ENCODE data around the gene GIGYF2.
"Not testable (repeated sequence)": the region's sequence is repeated elsewhere in the genome, so short reads cannot be mapped to it uniquely, and the experiment has no call there.

GIGYF2 gene

DNA sequence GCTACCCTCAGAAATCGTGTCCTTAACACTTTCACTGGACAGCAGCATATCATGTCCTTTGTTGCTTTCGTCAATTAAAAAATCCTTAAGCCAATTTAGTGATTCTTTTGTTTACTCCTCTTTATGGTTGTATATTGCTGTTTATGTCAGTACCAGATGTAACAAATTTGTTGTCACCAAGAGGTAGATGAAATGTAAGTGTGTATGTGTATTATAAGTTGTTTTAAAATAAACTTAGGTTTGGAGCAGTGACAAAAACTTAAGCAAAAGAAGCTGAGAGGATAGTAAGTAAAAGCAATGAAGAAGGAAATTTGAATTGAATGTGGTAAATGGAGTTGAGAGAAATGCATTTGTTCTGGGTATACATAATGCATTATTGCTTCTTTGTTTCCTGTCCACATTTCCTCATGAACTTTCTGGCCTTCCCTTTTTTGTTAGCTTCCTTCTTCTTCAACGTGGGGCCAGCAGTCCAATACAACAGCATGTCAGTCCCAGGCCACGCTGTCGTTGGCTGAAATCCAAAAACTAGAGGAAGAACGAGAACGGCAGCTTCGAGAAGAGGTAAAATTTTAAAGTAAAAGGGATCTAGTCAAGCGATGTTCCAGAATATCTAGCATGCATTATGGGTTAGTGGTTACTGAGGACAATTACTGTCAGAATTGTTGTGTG is 142.4 kb downstream of the GIGYF2 start:
- no peak overlapping the region for H3K4me3 ChIP-seq (ENCODE audit: low read length)
- no peak for DNase-seq (ENCODE audit: low read depth)
- TF ChIP-seq CTCF (IDR thresholded peaks at IDR 0.05; ENCODE audit: insufficient read depth, low read depth, low read length, missing control alignments): no peak

- TF ChIP-seq CTCF (IDR thresholded peaks at IDR 0.05; ENCODE audit: insufficient read depth, low read depth, low read length, missing control alignments): no peak
- no peak overlapping the region for H3K4me3 ChIP-seq (ENCODE audit: low read length)
- DNase-seq (ENCODE audit: low read depth): no peak
Observed at GRCh38 chr2:232842689-232843088, 145.6 kb downstream of the GIGYF2 start.

DNA sequence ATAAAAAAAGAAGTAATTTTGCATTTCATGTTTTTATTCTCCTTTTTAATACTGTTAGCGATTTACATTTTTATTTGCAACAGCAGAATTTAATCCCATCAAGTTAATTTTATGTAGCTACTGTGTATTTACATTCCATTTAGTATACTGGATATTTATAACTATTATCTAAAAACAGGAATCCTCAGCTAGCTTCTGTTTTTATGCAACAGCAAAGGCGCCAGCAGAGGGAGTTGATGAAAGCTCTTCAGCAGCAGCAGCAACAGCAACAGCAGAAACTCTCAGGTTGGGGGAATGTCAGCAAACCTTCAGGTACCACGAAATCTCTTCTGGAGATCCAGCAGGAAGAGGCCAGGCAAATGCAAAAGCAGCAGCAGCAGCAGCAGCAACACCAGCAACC is 146.7 kb downstream of the GIGYF2 start:
- DNase-seq (ENCODE audit: low read depth): no peak
- no peak for TF ChIP-seq CTCF (IDR thresholded peaks at IDR 0.05; ENCODE audit: insufficient read depth, low read depth, low read length, missing control alignments)
- H3K4me3 ChIP-seq (ENCODE audit: low read length): no peak overlapping the region

- no peak for DNase-seq (ENCODE audit: low read depth)
- no peak overlapping the region for H3K4me3 ChIP-seq (ENCODE audit: low read length)
- TF ChIP-seq CTCF (IDR thresholded peaks at IDR 0.05; ENCODE audit: insufficient read depth, low read depth, low read length, missing control alignments): no peak
Observed at GRCh38 chr2:232846055-232846454, 148.9 kb downstream of the GIGYF2 start.

DNA sequence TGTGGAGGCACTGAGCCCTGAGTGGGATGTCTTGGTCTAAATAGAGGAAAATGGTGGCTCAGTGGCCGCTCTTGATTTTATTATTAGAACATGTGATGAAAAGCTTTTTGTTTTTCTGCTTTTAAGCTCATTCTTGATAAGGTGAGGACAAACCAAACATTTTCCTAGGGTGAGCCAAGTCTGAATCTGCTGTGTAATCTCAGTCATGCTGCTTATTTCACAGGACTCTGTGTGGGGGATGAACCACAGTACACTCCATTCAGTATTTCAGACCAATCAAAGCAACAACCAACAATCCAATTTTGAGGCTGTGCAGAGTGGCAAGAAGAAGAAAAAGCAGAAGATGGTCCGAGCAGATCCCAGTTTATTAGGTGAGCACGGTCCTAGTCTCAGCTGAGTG is 152.9 kb downstream of the GIGYF2 start:
- no peak overlapping the region for H3K4me3 ChIP-seq (ENCODE audit: low read length)
- DNase-seq (ENCODE audit: low read depth): no peak
- TF ChIP-seq CTCF (IDR thresholded peaks at IDR 0.05; ENCODE audit: insufficient read depth, low read depth, low read length, missing control alignments): no peak

DNA sequence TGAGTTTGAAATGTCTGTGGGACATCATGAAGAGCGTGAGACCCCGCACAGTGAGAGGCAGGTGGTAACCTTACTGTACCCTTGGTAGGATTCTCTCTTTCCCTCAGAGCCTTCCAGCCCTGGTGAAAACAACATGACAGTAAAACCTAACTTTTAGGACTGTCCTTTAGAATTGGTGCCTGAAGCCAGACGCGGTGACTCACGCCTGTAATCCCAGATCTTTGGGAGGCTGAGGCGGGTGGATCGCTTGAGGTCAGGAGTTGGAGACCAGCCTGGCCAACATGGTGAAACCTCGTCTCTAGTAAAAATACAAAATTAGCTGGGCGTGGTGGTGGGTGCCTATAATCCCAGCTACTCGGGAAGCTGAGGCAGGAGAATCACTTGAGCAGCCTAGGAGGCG is 154.9 kb downstream of the GIGYF2 start:
- not testable (repeated sequence) for DNase-seq (ENCODE audit: low read depth); H3K4me3 ChIP-seq (ENCODE audit: low read length)

DNA sequence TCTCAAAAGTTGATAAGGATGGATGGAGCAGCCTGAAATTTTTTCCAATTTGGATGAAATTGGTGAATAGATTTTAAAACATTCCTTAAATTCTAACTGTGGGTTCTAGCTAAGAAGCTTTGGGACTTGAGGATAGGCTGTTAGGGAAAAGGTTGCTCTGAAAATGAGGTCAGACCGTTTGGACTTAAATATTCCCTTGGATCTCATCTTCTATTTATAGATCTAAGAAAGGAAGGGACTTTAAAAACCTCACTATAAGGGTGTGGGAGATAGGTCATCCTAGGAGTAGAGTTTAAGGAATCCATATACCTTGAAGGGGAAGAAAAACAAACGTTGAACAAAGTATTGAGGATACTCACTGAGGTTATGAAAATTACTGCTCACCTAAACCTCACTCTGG is 155.5 kb downstream of the GIGYF2 start:
- DNase-seq (ENCODE audit: low read depth): no peak
- no peak for TF ChIP-seq CTCF (IDR thresholded peaks at IDR 0.05; ENCODE audit: insufficient read depth, low read depth, low read length, missing control alignments)
- H3K4me3 ChIP-seq (ENCODE audit: low read length): no peak overlapping the region

Data from epithelial cell of esophagus (primary cell).